SJSA1 (cell line): Measurements from ENCODE around the gene CYB5R3. TPM values are rescaled to one million over a fixed set of nuclear protein-coding genes. Genes with fewer than 3 reads are reported as not detected.

ENCODE experiments used
- total RNA-seq: library from RNA; depleted of rRNA; stranded (reverse); fragments of >200 nt; shearing (Covaris generic); gene quantifications from 2 replicates; pipeline ENCODE4 v1.2.3, GENCODE V29; 2014; rRNA removed

Gene CYB5R3
- total RNA-seq, 1 experiment from 2014 or later = 149 TPM

Other genes starting within 250 kb of the CYB5R3 start
- gene NFAM1, start 217.0 kb downstream of the CYB5R3 start, total RNA-seq = not detected in 2 replicates
- gene RRP7A, start 129.6 kb downstream of the CYB5R3 start, total RNA-seq = 40.2 and 43.4 TPM in 2 replicates
- 2.9 and 8.6 TPM in 2 replicates for gene SERHL2, start 95.4 kb downstream of the CYB5R3 start, total RNA-seq
- 33.3 and 34.6 TPM in 2 replicates for gene POLDIP3, start 34.5 kb downstream of the CYB5R3 start, total RNA-seq
- gene ATP5MGL, start 8.8 kb downstream of the CYB5R3 start, total RNA-seq = not detected in 2 replicates
- gene A4GALT, start 71.5 kb upstream of the CYB5R3 start, total RNA-seq = 11.2 and 12.3 TPM in 2 replicates
- gene ARFGAP3, start 207.9 kb upstream of the CYB5R3 start, total RNA-seq = 67.9 and 71.3 TPM in 2 replicates